ENCODE results near the gene SLC35G4.
A peak's percentile ranks its signal among the peaks of the same experiment; 100 is the strongest.
"Not testable (repeated sequence)": the region's sequence is repeated elsewhere in the genome, so short reads cannot be mapped to it uniquely, and the experiment has no call there.

SLC35G4 gene

GRCh38 chr18:11609488-11609887 lies at the start of gene SLC35G4:
Gene SLC35G4 (plus strand): TSS chr18:11609596. CDS start chr18:11609596, 0 bp downstream.
- not testable (repeated sequence) for TF ChIP-seq CTCF (IDR thresholded peaks at IDR 0.05)

DNA sequence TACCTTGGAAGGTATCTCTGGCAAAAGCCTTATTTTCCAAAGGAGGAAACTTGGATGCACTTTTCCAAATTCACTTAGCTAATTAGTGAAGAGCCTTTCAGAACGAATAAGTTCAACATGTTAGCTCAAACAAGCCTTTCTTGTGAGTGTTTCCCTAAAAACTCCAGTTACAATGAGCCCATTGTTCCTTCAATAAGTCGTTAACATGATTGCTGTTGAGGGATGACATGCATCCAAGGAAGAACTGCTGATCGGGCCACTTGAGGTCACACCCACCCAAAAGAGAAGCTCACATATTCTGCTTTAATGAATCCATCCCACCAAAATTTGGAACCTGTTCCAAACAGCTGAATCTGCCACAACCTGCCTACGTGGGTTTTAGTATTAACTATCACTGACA lies 48.1 kb upstream of the SLC35G4 start:
- TF ChIP-seq CTCF (IDR thresholded peaks at IDR 0.05) = no peak

DNA sequence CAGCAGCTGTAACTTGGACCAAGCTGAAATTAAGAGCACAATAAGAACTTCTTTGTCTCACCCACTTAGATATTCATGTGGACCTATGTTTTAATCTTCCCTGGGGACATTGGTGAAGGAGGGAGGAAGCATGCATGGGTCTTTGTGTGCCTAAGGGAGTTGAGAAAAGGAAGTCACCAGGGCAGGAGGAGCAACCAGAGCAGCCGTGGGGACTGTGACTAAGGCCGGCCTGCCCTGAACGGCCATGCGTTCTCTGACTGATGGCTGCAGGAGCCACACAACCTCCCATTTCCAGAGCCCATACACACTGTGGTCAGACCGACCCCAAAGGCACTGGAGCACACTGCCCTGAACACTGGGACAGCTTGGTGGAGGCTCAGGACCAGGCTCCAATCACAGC lies 43.7 kb upstream of the SLC35G4 start:
- TF ChIP-seq CTCF (IDR thresholded peaks at IDR 0.05) = no peak

- TF ChIP-seq CTCF (IDR thresholded peaks at IDR 0.05) = no peak
Measured at GRCh38 chr18:11566236-11566965, 43.0 kb upstream of the SLC35G4 start.

DNA sequence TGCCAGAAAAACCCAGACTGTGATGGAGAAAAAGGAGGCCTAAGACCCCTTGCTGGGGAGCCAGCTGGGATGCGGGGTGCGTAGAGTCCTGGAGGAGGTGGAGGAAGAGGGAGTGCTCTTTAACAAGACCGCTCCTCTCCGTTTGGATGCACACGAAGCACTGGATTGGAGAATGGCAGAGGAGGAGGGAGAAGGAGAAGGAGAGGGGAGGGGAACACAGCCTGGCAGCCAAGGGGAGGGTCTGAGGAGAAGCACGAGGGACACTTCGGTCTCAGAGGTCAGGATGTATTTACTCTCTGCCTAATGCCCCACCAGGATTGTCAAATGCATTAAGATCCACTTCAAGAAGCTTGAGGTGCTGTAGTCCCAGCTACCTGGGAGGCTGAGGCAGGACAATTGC lies 42.0 kb upstream of the SLC35G4 start:
- TF ChIP-seq CTCF (IDR thresholded peaks at IDR 0.05) = no peak

GRCh38 chr18:11570073-11570588 lies 39.3 kb upstream of the SLC35G4 start:
- no peak for TF ChIP-seq CTCF (IDR thresholded peaks at IDR 0.05)

DNA sequence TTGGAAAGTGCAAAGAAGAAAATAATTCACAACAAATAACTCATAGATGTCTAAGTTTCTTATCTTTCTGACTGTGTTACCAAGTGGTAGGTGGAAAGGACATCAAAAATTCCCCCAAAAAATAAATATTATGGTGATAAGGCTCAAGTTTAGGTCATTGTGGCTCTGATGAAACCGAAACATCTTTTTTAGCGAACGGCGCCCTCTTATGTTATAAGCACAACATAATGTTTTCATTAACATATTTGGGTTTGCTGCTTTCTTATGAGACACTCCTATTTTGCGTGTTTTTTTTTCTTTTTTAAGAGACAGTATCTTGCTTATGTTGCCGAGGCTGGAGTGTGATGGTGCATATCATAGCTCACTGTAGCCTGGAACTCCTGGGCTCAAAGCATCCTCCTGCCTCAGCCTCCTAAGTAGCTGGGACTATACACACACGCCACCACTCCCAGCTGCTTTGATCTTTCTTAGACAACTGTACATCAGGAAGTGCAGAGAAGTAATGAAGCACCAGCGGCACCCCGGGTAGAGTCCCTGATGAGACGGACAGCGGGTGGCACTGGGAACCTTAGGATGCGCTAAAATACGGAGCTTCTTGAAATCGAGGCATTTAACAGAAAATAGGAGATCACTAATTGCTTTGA lies 38.5 kb upstream of the SLC35G4 start:
- TF ChIP-seq CTCF (IDR thresholded peaks at IDR 0.05) = peak; percentile 41

Measured in LNCAP (cell line).